Thyroid gland (tissue), 4 donors: ENCODE data around the gene RTN4. TPM values are rescaled to one million over a fixed set of nuclear protein-coding genes. Genes with fewer than 3 reads are reported as not detected.
A peak's percentile ranks its signal among the peaks of the same experiment; 100 is the strongest.

Source experiments
- DNase-seq, 2 donors: peaks; one replicate each; pipeline ENCODE4 v3.0.0-alpha.2; 2019
- H3K27ac ChIP-seq, 3 donors: fragments of 200-600 bp; sonication (generic); 1 replicate in 2 of 3; 2 replicates in 1 of 3; pipeline ENCODE4 v1.5.1; 2016 to 2019; ENCODE audit warnings: mild to moderate bottlenecking in 1 of 3, moderate library complexity in 1 of 3
- H3K27me3 ChIP-seq: fragments of 200-600 bp; sonication (generic); one replicate; pipeline ENCODE4 v1.5.1; 2019
- H3K36me3 ChIP-seq, 2 donors: fragments of 200-600 bp; sonication (generic); one replicate each; pipeline ENCODE4 v1.5.1; 2016 to 2019
- H3K4me1 ChIP-seq, 2 donors: fragments of 200-600 bp; sonication (generic); one replicate each; pipeline ENCODE4 v1.5.1; 2017 to 2019
- H3K4me3 ChIP-seq, 3 donors: fragments of 200-600 bp; sonication (generic); replicated peaks in 1 of 3; 1 replicate in 2 of 3; 2 replicates in 1 of 3; pipeline ENCODE4 v1.5.1; 2016; ENCODE audit warnings: mild to moderate bottlenecking in 1 of 3
- H3K9me3 ChIP-seq: fragments of 200-600 bp; sonication (generic); one replicate; pipeline ENCODE4 v1.5.1; 2017
- POLR2A ChIP-seq, 2 donors: fragments of 450-650 bp; IDR thresholded peaks; one replicate each; pipeline ENCODE4 v1.6.1; 2017; ENCODE audit warnings: antibody characterized with exemption in 2 of 2, mild to moderate bottlenecking in 2 of 2, moderate library complexity in 1 of 2
- WGBS, 2 donors: methylation state at CpG; one replicate each; pipeline ENCODE4 v1.1.5; 2017; 5-methylcytosine and 5-hydroxymethylcytosine counted together
- intact Hi-C: fragments of 100-400 bp; cut with DNase I; formaldehyde crosslinking; loops from one replicate; pipeline ENCODE4 v1.15.1; 2023
- total RNA-seq, 4 donors: library from RNA; depleted of rRNA; stranded (reverse); fragments of >200 nt; gene quantifications; one replicate each; pipeline ENCODE4 v1.2.3, GENCODE V29; 2016
- TF ChIP-seq, protein P1 (sequence below), 6 experiments: fragments of 200-600 bp in 3 of 6; fragments of 450-650 bp in 3 of 6; sonication (generic) in 3 of 6; IDR thresholded peaks; one replicate each; pipeline ENCODE4 v1.5.1; 2016 to 2019; ENCODE audit warnings: antibody characterized with exemption in 6 of 6, mild to moderate bottlenecking in 2 of 6, inconsistent platforms in 1 of 6, moderate library complexity in 1 of 6

Gene RTN4
- total RNA-seq, 4 donors from 2014 or later, result 144 to 256 (median 180) TPM

DNA sequence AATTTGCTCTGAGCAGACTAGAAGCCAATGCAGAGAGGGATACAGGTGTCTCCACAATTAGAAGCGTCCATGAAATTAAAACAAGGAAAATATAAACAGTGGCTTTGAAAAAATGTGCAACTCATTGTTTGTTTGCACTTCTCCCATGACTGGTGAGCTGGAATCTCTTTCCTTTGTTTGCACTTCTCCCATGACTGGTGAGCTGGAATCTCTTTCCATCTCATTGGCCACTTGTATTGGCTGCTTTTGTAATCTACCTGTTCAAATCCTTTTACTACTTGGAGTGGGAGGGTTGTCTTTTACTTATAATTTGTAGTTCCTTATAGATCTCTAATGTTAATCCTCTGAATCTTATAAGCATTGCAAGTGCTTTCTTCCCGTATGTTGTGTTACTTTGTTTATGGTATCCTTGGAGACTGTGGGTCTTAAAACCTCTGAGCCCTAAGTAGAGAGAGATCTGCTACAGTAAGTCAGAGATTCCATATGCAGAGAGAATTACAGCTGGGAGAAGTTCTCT lies 94.1 kb downstream of the RTN4 start:
- intact Hi-C loops, result no loop called here
- peaks cover 17 to 19% of the 10 kb centered on the region in 2 donors for H3K4me1 ChIP-seq
- TF ChIP-seq, protein P1, sequence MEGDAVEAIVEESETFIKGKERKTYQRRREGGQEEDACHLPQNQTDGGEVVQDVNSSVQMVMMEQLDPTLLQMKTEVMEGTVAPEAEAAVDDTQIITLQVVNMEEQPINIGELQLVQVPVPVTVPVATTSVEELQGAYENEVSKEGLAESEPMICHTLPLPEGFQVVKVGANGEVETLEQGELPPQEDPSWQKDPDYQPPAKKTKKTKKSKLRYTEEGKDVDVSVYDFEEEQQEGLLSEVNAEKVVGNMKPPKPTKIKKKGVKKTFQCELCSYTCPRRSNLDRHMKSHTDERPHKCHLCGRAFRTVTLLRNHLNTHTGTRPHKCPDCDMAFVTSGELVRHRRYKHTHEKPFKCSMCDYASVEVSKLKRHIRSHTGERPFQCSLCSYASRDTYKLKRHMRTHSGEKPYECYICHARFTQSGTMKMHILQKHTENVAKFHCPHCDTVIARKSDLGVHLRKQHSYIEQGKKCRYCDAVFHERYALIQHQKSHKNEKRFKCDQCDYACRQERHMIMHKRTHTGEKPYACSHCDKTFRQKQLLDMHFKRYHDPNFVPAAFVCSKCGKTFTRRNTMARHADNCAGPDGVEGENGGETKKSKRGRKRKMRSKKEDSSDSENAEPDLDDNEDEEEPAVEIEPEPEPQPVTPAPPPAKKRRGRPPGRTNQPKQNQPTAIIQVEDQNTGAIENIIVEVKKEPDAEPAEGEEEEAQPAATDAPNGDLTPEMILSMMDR (IDR thresholded peaks at IDR 0.05), result no peak
- TF ChIP-seq POLR2A (IDR thresholded peaks at IDR 0.05), result no peak
- H3K27ac ChIP-seq, result peak overlapping the region; percentile 65 to 83 (median 77)
- no peaks in the 10 kb centered on the region for H3K9me3 ChIP-seq
- no peak for DNase-seq
- H3K4me3 ChIP-seq, result no peak overlapping the region
- H3K27me3 ChIP-seq, result no peaks in the 10 kb centered on the region
- no peaks in the 10 kb centered on the region for H3K36me3 ChIP-seq
- 30 to 46% methylated on average over 2 of the region's 2 CpGs for WGBS, 2 donors

DNA sequence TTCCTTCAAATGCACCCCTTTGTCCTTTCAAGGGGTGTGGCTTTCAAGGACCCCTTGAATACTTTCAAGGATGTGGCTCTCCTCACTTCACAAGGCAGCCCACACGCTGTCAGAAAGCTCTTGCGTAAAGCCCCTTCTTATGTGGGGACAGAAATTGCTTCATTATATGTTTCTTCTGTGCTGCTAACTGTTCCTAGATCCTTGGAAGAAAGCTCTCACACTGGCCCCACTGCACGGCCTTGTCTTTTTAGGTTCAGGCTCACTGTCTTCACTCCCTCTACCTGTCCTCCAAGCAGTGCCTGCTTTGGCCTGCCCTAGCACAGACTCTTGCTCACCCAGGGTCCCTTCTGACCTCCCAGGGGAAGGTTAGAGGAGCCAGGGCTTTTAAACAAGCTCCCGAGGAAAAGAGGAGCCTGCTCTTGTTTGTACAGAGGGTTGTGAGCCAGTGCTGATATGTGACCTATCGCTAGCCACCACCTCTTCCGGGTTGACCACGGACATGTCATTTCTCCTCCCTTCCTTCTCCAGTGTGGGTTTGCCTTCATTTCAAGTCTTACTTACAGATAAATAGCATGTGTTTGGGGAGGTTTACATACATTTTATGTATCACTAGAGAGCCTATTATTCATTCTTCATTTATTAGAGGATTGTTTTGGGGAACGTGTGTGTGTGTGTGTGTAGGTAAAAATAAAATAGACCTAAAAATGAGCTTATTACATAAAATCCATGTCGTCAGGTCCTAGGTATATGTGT lies 94.7 kb downstream of the RTN4 start:
- intact Hi-C loops, result no loop called here
- Histone ChIP-seq H3K27ac (peak overlapping the region; percentile 65 to 83 (median 77)), H3K4me3 (no peak overlapping the region), H3K4me1 (peaks cover 17 to 19% of the 10 kb centered on the region in 2 donors), H3K36me3 (no peaks in the 10 kb centered on the region), H3K9me3 (no peaks in the 10 kb centered on the region), H3K27me3 (no peaks in the 10 kb centered on the region)
- WGBS, 2 donors, result 47 to 50% methylated on average over 9 of the region's 9 CpGs
- DNase-seq, result peak in 1 of 2 donors; percentile 39
- TF ChIP-seq, protein P1 (IDR thresholded peaks at IDR 0.05), result no peak
- TF ChIP-seq POLR2A (IDR thresholded peaks at IDR 0.05), result no peak

DNA sequence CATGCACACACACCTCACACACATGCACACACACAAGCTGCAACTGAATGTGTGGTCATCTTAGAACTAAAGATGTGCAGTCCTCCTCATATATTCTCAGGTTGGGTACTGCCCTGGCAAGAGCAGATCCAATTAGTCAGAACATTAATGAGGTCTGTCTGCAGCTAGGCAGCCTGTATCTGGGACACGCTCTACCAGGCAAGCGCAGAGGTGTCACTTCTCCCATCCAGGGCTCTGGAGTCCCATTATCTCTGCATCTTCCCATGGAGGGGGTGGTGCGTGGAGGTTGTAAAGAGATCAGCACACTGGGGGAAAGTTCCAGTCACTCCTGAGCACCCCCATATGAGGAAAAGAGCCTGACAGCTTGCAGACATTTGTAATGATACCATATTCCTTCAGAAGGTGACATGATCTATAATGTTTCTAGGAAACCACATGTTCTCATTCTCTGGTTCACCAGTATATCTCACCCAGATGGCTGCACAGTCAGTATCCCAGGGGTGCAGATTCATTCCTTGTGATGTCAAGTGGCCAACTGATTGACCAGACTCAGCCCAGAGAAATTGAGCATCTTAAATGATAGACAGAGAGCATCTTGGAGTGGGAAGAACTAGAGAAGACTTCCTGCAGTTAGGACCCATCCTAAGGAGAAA lies 95.4 kb downstream of the RTN4 start:
- H3K4me3 ChIP-seq, result no peak overlapping the region
- H3K27me3 ChIP-seq, result no peaks in the 10 kb centered on the region
- peaks cover 17 to 19% of the 10 kb centered on the region in 2 donors for H3K4me1 ChIP-seq
- DNase-seq, result no peak
- intact Hi-C loops, result no loop called here
- peak overlapping the region in 2 of 3 donors; percentile 65 to 77 for H3K27ac ChIP-seq
- TF ChIP-seq, protein P1 (IDR thresholded peaks at IDR 0.05), result no peak
- no peak for TF ChIP-seq POLR2A (IDR thresholded peaks at IDR 0.05)
- H3K36me3 ChIP-seq, result no peaks in the 10 kb centered on the region
- H3K9me3 ChIP-seq, result no peaks in the 10 kb centered on the region
- WGBS, 2 donors, result 96% methylated on average over 3 of the region's 3 CpGs

DNA sequence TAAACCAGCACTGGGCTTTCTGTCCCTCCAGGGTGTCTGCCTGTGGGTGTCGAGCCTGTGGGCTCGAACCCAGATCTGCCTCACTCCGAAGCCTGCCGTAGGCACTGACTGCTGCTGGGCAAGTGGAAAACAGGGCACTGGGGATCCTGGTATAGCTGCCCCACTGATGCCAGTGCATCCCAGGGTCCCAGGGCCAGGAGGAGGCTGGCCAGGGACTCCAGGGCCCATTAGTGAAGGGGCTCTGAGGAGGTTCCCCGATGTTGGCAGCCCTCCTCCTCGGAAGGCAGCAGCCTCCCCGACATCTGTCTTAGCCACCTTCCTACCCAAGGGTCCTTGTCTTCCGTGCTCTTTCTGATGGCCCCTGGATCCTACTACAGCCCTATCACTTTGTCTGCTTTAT lies 96.1 kb downstream of the RTN4 start:
- DNase-seq, result no peak
- intact Hi-C loops, result no loop called here
- Histone ChIP-seq H3K27ac (no peak overlapping the region), H3K36me3 (no peaks in the 10 kb centered on the region), H3K9me3 (no peaks in the 10 kb centered on the region), H3K4me1 (peaks cover 19 to 22% of the 10 kb centered on the region in 2 donors), H3K27me3 (no peaks in the 10 kb centered on the region), H3K4me3 (no peak overlapping the region)
- WGBS, 2 donors, result 88 to 96% methylated on average over 4 to 8 of the region's 8 CpGs
- no peak for TF ChIP-seq POLR2A (IDR thresholded peaks at IDR 0.05)
- TF ChIP-seq, protein P1 (IDR thresholded peaks at IDR 0.05), result no peak

DNA sequence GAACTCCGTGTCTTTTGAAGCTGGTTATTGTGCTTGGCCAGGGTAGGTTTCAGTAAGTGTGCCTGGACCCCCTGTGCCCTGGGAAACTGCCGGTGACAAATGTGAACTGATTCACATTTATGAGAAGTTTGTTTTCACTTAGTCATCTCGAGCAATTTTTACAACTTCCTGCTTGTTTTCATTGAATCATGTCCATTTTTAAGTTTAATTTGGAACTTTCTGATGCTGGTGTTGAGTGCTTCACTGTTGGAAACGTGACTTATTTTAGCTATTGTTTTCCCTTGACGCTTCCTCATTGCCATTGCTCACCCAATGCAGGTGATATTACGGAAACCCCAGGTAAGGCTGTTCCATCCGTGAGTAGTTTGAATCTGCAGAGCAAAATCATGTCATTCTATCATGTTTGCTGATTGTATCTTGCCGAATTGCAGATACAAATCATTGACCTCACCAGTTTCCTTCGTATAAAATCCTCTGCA lies 97.2 kb downstream of the RTN4 start:
- 73 to 80% methylated on average over 9 of the region's 9 CpGs for WGBS, 2 donors
- H3K27me3 ChIP-seq, result no peaks in the 10 kb centered on the region
- intact Hi-C loops, result no loop called here

More for the DNA sequence above, 97.2 kb downstream of the RTN4 start:
- peaks cover 19 to 23% of the 10 kb centered on the region in 2 donors for H3K4me1 ChIP-seq
- H3K27ac ChIP-seq, result no peak overlapping the region
- no peaks in the 10 kb centered on the region for H3K9me3 ChIP-seq
- H3K4me3 ChIP-seq, result no peak overlapping the region
- TF ChIP-seq, protein P1 (IDR thresholded peaks at IDR 0.05), result no peak
- TF ChIP-seq POLR2A (IDR thresholded peaks at IDR 0.05), result no peak
- H3K36me3 ChIP-seq, result no peaks in the 10 kb centered on the region
- DNase-seq, result no peak
